HG03039 (cell line): ENCODE results near the gene ATP6V0D1.

ENCODE experiments used
- ATAC-seq: cut with Tn5 transposase; IDR thresholded peaks from one replicate; pipeline ENCODE4 v1.9.1; 2021; ENCODE audit warnings: mild to moderate bottlenecking, moderate library complexity; ENCODE audit not compliant: unreplicated experiment

Gene ATP6V0D1

DNA sequence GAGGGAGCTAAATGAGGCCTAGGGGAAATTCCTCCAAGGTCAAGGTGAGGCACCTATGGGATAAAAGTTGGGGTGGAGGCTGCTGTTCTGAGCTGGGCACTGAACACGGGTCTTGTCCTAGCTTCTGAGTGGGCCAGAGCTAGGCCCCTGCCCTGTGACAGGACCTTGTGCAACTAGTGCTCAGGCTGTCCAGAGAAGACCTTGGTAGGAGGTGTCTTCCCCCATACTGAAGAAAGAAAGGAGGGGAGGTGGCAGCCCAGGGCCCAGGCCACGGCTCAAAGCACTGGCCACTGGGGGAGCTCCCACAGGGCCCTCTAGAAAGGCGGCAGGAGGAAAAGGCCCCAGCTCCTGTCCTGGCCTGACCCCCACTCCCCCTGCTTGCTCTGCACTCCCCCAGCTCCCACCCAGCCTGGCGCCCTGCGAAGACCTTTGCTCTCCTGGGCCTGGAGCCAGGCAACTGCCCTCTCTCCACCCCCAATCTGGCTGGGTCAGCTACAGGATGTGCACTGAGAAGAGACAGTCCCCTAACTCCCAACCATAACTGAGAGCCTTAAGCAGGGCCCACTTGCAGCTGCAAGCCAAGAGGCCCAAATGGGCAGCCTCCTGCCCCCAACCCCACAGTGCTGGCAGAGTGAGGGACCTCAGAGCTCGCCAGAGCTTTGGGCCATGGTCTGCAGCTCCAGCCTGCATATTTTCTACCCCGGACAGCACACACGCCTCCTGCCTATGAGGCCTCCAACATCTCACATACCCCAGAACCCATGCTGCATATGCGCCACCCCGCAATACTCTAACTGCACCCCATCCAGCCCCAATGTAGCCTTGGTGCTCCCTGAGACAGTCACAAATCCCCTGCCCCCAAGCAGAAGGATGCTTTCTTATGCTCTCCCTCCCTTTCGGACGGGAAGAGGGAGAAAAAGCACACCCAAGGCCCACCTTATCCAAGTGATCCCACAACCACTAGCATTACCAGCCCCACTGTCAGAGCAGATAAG, 34.7 kb downstream of the ATP6V0D1 start:
- ATAC-seq = no peak

DNA sequence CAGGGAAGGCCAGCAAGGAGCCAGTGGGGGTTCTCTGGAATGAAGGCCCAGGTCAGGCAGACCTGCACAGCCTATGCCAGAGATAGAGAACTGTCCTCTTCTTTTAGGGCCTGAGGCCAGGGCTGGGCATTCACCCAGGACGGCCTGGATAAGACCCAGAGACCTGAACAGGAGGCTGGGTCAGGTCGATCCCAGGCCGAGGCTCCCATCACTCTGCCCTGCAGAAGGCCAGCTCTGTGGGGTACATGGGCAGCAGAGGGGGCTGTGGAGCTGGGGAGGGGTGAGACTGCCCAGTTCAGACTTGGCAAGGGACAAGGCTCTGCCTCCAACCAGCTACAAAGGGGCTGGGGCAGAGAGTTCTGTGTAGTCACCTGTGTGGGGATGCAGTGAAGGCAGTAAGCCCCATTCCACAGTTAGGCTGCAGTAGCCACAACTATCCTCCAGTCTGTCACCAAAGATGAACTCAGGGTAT, 35.5 kb downstream of the ATP6V0D1 start:
- ATAC-seq = no peak

DNA sequence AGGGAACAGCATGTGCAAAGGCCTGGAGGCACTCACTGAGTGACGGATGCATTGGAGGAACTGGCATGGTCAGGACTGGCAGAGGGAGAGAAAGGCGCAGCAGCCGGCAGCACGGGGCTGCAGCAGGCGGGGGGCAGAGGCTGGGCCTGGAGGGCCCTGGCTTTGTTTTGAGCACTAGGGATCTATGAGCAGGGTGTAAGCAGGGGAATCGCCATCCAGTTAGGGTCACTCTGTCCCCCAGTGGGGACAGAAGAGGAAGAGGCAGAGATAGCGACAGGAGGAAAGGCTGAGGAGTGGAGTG, 35.9 kb downstream of the ATP6V0D1 start:
- no peak for ATAC-seq

DNA sequence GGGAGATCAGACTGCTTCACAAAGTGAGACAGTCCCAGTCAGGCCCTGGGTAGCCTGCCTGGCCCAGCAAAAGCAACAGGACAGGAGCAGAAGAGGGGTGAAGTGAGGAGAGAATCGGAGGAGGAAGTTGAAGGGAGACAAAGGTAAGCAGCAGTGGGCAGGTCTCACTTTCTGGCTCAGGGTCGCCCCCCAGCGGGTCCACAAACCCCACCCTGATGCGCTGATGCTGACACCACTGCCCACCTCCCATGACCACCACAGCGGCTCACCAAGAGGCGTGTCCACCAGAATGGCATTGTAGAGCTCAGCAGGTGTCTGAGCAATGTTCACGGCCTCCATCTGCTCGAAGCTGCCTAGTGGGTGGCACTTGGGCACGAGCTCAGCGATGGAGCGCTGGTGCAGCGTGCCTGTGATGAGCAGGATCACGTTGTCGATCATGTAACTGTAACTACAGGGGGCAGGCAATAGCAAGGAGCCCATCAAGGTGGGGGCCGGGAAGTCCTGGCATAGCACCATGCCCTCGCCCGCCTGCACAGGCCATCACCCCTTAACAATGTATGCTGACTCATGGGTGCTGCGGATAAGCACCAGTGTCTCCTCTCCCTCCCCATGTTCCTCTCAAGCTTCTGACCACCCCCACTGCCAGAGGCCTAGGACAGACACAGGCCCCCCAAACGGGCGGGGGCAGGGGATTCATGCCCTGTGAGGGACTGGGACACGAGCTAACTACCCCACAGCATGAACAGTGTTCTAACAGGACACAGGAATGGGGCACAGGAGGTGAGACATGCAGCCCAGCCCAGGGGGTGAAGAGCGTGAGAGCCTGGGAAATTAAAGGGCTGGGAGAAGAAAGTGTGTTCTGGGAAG, 36.5 kb downstream of the ATP6V0D1 start:
- no peak for ATAC-seq

DNA sequence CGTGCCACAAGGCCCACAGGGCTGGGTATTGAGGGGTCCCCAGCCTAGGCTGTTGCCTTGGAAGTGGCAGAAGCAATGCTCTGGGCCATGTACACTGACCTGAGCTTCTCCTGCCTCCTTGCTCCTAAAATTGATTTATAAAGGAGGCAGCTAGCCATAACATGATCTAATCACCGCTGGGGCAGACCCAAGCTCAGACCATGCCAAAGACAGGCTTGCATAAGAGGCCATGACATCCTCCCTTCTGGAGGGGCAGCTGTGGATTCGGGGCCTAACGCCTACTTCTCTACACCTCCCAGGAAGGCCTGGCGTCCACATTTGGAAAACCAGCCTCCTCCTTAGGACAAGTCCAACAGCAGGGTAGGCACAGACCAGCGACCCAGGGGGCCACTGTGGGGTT, 37.7 kb downstream of the ATP6V0D1 start:
- no peak for ATAC-seq

DNA sequence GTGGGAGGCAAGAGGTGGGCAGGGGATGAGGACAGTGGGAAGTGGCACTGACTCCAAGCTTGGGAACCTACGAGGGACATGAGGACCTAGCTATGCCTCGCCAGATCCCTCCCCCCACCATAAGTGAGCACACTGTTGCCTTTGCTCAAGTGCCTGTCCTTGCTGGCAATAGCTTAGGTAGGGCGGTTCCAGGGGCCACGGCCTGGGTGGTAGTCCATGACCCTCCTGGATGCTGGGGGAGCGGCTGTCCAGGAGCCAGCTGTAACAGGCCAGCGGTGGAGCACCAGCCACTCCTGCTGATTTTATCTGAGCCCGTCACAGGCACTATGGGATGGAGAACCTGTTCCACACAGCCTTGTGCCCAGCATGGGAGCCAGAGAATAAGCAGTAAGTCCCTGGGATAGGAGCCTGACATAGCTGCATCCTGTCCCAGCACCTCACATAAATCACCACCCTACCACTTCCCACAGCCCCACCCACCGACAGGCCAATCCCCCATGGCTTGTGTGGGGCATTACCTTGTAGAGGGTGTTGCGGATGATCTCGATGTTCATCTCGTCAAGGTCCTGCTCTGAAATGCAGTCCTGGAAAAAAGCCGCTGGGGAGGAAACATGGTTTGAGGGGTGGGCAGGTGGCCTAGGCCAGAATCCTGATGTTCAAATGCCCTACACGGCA, 38.2 kb downstream of the ATP6V0D1 start:
- ATAC-seq = no peak

DNA sequence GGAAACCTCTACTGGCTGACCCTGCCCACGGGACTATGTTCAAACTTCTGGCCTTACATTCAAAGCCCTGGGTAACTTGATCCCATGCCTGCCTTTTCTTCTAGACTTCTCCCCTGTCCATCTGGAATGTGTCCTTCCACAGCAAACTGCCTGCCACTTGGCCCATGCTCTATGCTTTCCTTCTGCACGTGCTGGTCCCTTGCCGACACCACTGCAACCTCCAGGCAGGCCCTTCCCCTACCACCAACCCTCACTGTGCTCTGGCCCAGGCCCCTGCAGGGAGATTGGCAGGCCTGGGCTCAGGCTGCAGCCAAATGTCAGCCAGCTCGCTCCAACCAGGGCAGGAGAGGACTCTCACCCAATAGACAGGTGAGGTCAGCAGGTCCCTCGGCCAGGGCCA, 39.0 kb downstream of the ATP6V0D1 start:
- ATAC-seq = no peak

DNA sequence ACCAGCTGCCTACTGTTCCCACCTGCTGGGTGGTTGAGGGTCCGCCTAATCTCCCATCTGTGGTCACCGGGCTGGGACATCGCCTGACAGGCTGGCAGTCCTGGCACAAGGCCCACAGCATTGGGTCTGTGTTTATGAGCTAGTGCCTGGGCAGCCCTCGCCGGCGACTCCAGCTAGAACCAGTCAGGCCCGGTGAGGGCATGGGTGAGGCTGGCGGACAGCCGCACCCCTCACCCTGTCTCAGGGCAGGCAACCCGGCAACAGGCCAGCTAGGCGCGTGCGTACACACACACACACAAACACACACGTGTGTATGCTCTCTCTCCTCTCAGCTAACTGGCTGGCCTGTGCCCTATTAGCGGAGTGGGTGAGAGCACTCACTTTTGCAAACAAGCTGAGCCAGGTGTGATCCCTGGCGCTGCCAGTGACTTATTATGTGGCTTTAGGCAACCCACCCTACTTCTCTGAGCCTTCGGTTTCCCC, 39.6 kb downstream of the ATP6V0D1 start:
- no peak for ATAC-seq

DNA sequence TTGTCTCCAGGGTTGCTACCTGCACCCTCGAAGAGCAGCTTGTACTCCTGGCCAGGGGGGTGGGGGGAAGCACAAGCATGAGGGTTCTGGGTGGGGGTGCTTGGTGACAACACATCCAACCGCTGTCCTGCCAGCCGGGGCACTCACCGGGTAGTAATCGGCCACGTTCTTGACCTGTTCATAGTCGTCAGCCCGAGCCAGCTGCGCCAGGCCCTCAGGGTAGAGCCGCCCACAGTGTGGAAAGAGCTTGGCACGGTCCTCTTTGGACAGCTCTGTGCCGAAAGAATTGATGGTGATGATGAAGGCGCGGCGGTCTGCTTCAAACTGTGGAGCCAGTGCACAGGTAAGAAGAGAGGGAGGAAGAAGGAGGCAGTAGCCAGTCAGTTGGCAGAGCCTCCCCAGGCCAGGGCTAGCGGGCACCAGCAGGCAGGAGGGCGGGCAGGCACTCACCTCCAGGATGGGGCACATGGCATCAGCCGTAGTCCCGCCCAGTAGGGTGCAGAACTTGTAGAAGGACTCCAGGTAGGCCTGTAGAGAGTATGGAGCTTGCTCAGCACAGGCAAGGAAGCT, 42.0 kb downstream of the ATP6V0D1 start:
- no peak for ATAC-seq

DNA sequence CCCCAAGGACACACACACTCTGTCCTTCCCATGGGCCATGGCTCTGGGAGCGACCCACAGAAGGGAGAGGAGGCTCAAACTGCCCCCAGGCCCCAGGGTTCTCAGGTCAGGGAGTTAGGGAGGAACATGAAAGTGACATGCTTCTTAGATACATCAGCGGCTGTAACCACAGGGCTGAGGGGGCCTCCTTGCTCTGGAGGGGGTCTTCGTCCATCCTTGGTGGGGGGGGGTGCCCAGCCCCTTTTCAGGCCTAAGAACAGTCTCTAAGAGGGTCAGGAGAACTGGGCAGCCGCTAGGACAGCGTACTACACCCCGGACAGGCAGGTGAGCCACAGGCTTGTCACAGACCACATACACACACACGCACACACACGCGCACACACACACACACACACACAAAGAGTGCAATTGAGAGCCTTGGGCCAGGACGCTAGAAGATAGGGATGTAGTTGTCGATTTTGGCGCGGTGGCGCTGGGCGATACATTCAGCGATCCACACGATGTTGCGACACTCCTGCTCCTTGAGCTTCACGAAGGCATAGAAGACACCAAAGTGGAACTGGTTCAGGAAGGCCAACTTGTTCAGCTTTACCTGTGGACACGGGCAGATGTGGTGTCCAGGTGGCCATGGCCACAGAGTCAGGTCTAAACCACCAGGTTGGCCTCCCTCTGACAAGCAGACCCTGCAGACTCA, 42.7 kb downstream of the ATP6V0D1 start:
- ATAC-seq = no peak

DNA sequence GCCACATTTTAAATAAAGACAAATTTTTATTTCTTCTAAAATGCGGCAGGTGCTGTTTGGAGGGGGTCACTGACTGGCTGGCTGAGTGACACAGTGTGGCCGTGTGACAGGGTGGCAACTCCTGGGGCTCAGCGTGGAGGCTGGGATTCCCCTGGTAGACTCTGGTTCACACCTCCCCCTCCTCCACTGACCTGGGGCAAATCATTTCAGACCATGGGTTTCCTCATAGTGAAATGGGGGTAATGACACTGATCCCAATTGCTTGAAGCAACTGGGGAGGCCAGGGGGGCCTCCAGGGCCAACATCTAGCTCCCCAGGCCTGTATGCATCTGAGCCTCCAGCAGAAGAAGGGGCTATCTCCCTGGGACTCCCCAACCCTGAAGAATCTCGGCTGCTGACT, 43.4 kb downstream of the ATP6V0D1 start:
- ATAC-seq = no peak

DNA sequence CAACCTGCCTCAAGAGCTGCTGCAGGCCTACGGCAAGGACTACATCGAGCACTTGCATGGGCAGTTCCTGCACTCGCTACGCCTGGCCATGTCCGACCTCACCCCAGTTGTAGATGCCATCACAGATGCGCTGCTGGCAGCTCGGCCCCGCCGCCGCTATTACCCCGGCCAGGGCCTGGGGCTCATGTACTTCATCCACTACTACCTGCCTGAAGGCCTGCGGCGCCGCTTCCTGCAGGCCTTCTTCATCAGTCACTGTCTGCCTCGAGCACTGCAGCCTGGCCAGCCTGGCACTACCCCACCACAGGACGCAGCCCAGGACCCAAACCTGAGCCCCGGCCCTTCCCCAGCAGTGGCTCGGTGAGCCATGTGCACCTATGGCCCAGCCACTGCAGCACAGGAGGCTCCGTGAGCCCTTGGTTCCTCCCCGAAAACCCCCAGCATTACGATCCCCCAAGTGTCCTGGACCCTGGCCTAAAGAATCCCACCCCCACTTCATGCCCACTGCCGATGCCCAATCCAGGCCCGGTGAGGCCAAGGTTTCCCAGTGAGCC, 44.2 kb downstream of the ATP6V0D1 start:
- no peak for ATAC-seq

DNA sequence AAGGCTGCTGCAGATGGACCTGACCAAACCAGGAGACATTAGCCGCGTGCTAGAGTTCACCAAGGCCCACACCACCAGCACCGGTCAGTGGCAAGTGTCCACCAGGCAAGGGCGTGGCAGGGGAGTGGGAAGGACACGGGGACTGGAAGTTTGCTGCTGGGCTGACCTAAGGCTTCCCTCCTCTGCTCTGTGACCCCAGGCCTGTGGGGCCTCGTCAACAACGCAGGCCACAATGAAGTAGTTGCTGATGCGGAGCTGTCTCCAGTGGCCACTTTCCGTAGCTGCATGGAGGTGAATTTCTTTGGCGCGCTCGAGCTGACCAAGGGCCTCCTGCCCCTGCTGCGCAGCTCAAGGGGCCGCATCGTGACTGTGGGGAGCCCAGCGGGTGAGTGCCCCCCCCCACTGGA, 45.2 kb downstream of the ATP6V0D1 start:
- ATAC-seq = no peak

DNA sequence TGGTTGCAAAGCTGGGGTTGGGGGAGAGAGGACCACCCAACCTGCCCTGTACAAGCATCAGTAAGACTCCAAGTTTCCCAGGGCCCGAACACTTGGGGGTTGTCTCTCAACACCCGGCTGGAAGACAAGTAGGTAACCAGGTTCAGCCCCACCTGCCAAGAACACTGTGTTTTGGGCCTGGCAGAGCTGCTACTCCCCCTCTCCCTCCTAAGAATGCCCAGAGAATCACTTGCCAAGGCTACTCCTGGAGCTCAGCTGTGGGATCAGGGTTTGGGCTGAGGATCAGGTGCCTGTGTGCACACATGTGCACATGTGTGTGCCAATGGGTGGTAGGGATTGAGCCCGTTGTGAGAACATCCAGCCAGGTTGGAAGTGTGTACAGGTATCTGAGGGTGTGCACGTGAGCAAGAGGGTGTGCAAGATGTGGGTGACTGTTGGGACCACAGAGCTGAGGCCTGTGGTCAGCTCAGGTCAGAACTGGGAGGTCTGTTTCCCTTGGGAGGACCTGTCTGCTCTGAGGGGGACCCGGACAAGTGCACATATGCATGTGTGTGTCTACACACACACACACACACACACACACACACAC, 47.7 kb downstream of the ATP6V0D1 start:
- no peak for ATAC-seq

DNA sequence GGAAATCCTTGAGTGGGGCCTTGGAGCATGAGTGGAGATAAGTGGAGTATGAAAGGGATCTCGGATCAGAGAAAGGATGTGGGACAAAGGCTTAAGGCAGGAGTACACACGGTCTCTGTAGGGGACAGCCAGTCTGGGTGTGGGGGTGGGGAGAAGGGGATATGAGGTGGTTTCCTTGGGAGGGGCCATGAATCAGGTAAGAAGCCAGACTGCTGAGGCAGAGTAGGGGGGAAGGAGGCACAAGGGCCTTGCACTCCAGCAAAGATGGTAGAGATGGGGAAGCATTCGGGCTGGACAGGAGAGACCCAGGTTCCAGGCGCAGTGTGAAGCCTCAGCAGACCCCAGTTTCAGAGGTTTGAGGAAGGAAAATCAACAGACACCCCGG, 48.5 kb downstream of the ATP6V0D1 start:
- ATAC-seq = no peak

DNA sequence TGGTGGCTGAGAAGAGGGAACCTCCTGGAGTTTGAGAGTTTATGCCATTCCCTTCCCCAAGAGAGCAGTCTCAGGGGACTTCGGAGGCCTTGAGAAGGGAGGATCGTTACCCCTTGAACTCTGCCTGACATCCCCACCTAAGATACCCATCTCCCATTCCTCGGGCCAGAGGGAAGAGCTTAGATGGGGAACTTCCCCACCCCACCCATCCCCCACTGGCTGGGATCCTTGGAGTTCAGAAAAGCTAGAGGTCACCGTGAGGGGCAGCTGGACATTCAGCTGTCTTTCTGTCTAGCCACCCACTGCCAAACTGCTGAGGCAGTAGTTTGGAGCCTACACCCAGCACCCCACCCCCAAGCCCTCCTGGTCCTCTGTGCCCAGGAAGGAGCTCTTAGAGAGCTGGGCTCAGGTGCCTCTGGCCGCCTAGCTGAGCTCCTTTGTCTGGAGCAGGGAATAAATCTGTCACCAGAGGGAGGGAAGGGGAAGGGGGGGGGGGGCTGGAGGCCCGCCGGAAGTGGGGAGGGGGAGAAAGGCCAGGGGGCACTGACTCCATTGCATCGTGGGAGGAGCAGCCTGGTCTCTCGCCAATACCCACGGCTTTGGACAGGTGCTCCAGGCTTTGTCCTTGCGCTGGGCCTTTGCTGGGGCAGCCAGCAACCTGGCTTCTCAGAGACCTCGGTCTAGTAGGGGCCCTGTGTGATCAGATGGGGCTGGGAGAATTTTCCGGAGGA, 49.0 kb downstream of the ATP6V0D1 start:
- ATAC-seq = no peak

DNA sequence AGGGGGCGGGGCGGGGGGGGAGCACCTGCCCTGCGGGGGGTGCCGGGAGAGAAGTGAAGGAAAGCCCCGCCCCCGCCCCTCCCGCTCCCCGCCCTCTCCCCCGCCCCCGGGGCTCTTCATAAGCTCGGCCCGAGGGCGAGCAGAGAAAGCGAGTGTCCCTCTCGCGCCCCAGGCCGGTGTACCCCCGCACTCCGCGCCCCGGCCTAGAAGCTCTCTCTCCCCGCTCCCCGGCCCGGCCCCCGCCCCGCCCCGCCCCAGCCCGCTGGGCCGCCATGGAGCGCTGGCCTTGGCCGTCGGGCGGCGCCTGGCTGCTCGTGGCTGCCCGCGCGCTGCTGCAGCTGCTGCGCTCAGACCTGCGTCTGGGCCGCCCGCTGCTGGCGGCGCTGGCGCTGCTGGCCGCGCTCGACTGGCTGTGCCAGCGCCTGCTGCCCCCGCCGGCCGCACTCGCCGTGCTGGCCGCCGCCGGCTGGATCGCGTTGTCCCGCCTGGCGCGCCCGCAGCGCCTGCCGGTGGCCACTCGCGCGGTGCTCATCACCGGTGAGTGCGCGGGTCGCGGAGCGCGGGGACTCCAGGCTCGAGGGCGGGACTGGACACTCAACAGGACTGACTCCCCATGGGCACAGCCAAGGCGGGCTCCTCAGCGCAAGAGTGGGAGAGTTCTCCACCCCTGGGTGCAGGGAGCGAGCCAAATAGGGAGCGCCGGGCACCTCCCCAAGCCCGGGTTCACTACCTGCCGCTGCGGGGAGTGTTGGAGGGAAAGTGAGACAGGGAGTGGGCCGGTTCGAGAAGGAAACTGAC, 49.8 kb downstream of the ATP6V0D1 start, which contains the start of gene HSD11B2:
Gene HSD11B2, plus strand, starts transcription at position 145 of the 798 bp plus-strand sequence. Its CDS starts 128 bp downstream, at position 273.
- no peak for ATAC-seq

DNA sequence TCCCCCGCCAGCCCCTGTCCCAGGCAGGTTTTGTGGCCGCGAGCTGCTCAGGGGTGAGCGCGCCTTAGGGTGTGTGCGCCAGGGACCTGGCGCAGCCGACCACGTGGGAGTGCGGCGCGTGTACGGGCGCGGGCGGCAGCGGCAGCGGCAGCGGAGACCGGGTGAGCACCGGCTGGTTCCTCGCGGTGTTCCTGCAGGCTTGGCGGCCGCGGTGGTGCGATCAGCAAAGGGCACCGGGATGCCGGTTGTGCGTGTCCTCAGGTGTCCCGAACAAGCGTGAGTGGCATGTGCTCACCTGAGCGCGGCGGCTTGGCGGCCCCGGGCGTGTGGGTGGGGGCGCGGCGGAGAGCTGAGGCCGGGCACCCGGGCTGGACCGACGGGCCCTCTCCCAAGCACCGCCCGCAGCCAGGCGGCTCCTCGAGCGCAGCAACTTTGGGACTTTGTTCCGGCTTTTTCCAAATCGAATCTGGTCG, 50.4 kb downstream of the ATP6V0D1 start:
- no peak for ATAC-seq
